ENCODE results near the gene KCNQ1OT1.

- TF ChIP-seq EZH2 (optimal IDR thresholded peaks at IDR 0.05; ENCODE audit: low read depth, low read length) (no peak), CTCF (IDR thresholded peaks at IDR 0.05; ENCODE audit: low read length) (no peak), EZH2phosphoT487 (IDR thresholded peaks at IDR 0.05; ENCODE audit: low read length) (no peak)
These were observed 109.4 kb downstream of the KCNQ1OT1 start for GRCh38 chr11:2590131-2590964.
